GM21825 (cell line): ENCODE measurements around the gene NXT1.

Experiments
- ATAC-seq: cut with Tn5 transposase; IDR thresholded peaks from one replicate; pipeline ENCODE4 v1.9.1; 2021; ENCODE audit warnings: mild to moderate bottlenecking, moderate library complexity; ENCODE audit not compliant: unreplicated experiment

NXT1 gene

GRCh38 chr20:23358923-23359593 is 8.5 kb downstream of the NXT1 start:
- no peak for ATAC-seq

DNA sequence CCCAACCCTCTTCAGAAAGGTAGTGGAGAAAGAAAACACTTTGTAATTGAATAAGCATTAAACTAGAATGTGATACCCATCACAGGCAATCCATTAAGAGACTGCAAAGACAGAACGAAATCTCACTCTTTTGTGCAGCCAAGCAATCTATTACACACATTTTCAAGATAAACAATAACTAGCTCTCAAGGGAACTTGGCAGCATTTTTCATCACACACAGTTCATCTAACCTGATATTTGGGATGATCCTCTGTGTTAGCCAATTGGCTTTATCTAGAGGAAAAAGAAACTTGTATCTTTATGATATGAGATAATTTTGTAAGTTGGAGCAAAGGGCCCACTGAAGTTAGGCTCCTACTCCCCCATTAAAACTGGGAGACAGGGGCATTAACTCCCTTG is 9.9 kb downstream of the NXT1 start:
- no peak for ATAC-seq

GRCh38 chr20:23361119-23361475 is 10.5 kb downstream of the NXT1 start:
- ATAC-seq, result no peak

- ATAC-seq, result peak; percentile 66
Observed at GRCh38 chr20:23361476-23362391, 11.1 kb downstream of the NXT1 start, which contains the start of gene GZF1. GZF1 (plus strand) TSS chr20:23362182; CDS start chr20:23364384, 2,202 bp downstream.

DNA sequence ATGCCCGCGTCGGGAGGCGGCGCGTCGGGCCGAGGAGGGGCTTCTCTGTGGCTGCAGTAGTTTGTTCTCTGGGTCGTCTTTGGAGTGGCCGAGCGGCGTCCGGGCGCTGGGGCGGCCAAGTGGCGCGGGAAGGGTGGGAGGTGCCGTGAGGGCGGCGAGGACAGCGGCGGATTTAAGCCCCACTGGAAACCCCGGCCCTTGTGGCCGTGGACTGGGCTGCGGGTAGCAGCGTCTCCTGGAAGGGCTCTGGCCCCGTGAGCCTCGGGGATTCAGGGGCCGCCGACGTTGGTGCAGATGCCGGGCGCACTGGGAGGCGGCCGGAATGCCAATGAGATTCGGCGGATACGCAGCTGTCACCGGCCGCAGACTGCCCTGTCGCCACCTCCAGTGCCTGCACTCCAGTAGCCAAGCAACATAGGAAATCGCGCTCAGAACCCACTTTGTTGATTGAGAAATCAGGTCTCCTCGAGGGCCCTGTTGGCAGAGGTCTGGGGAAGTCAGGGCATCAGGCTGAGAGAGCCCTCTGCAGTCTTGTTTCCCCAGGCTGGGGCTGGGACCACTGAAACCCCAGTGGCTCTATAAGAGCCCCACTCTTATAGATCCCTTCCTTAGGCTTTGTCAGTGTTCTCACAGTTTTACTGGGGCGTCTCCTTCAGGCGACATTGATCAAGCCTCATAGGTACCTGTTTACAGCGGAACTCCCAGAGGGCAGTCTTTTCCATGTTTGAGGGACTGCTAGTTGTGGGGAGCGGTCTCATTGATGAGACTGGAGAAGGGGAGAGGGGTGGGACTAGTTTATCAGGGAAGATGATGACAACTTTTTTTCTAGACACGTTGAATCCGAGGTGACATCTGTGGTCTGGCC is 12.0 kb downstream of the NXT1 start:
- ATAC-seq, result peak; percentile 5

DNA sequence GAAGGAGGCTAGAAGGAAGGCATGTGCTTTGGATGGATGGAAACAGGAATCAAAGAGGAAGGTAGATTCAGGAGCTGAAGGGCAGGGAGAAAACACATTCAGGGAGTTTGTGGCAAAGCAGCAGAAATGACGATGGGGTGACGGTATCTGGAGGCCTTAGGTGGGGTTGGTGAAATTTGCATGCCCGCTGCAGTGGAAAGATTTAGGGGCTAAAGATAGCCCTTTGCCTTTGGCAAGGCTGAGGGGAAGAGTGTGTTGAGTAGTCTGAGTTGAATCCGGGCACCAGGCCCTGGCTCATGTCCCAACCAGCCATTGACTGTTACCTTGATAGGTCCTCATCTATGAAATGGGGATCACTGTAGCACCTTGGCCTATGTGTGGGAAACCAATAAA is 12.7 kb downstream of the NXT1 start:
- ATAC-seq, result no peak

DNA sequence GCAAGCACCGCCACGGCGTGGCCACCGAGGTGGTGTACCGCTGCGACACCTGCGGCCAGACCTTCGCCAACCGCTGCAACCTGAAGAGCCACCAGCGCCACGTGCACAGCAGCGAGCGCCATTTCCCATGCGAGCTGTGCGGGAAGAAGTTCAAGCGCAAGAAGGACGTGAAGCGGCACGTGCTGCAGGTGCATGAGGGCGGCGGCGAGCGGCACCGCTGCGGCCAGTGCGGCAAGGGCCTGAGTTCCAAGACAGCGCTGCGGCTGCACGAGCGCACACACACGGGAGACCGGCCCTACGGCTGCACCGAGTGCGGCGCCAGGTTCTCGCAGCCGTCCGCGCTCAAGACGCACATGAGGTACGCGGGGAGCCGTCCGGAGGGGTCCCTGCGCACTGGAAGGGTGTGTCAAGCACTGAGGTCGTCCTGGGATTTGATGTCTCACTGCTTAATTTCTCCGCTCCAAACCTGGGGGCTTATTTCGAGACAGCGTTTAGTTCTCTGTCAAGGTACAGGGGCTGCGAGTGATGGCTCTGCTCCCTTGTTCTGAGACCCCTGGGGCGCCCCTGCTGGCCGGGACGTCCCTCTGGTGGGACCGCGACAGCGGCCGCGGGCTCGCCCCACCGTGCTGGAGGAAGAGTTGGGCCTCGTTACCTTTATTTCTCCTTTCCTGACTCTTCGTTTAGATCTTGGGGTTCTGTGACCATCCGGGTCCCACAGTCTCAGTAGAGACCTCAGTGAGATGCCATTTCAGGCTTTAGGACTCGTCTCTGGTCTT is 15.0 kb downstream of the NXT1 start:
- ATAC-seq, result no peak

DNA sequence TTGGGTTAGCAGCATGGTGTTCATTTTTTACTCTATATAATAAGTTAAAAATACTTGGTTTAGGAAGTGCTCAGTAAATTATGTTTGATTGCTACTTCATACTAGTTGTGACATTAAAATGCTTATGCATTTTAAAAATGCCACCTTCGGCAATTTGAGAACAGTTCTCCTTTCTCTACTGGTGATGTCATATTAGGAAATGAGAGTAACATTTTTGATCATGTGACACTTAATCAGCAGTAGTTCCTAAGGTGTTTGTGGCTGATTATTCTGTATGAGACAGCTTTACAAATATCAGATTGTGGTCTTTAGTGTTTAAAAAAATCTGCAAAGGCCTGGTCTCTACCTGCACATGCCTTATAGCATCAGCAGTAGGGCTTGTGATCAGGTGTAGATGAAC is 15.8 kb downstream of the NXT1 start:
- ATAC-seq, result no peak

DNA sequence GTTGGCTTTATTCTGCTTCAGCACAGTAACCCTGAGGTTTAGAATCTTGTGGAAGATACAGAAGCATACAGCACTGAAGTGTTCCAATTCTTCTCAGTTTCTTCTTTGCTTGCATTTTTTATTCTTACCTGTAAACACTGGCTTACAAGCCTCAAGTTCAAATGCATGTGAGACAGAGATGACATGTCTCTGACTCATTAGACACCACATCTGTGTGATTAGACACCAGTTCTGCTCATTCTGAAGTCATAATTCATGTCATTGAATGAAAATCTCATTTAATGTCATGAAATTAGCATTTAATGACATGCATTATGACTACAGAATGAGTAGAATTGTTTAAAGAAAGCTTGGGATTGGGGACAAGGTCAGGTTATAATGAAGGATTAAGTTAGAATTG is 17.2 kb downstream of the NXT1 start:
- ATAC-seq, result no peak

DNA sequence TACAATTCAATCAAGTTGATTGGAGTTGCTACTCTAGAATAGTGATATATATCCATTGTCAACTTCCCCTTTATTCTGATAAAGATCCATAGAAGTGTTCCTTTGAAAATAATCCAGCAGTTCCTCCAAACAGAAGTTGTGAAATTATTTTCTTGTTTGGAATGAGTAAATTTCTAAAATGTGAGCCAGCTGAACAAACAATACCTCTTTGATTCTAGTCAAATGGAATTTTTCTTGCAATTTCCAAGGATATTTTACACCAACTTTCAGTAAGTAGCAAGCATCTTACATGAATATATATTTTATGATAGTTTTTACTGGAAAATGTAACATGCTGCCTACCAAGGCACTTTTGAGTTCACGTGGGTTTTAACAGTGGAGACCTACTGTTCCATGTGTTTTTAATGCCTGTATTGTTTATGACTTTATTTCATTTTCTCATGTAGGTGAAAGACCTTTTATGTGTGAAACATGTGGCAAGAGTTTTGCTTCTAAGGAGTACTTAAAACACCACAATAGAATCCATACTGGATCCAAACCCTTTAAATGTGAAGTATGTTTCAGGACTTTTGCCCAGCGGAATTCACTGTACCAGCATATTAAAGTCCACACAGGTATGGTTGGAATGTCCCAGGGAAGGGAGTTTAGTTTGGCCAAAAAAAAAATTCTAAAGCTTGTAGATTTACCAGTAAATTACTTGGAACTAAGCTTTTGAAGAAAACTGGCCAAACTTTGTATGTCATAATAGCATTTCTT is 17.9 kb downstream of the NXT1 start:
- no peak for ATAC-seq

GRCh38 chr20:23369072-23369823 is 18.7 kb downstream of the NXT1 start:
- no peak for ATAC-seq

DNA sequence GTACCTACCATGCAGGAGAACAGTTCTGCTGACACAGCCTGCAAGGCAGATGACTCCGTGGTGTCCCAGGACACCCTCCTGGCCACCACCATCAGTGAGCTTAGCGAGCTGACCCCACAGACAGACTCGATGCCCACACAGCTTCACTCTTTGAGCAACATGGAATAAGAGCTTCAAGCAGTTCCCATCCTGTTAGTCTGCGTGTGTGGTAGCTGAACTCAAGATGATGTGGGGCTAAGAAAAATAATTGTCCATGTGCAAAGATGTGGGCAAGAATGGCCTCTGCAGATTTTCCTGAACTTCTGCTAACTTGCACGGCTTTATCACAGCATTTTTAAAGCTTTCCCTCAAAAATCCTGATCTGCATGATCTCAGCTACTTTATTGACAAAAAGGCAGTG is 19.7 kb downstream of the NXT1 start:
- no peak for ATAC-seq

- ATAC-seq, result no peak
Observed at GRCh38 chr20:23370873-23371272, 20.3 kb downstream of the NXT1 start.

DNA sequence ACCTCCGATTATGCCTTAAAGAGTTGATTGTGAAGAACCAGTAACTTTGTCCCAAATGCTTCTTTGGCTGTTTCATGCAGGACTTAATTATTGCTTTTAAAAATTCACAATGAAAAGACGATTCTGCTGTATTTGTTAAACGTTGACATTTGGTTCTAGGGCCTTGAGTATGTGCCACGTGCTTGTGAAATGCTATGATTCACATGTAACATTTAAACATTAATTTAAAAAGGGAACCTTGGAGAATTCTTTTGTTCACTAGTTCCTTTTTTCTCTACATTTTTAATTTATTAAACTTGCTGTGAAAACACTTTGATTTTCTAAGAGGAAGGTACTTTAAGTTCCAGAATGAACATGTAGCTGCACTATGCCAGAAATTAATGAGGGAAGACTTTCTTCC is 20.9 kb downstream of the NXT1 start:
- no peak for ATAC-seq

GRCh38 chr20:23374441-23374840 is 23.9 kb downstream of the NXT1 start:
- ATAC-seq, result no peak

- no peak for ATAC-seq
Observed at GRCh38 chr20:23375827-23376226, 25.2 kb downstream of the NXT1 start.

DNA sequence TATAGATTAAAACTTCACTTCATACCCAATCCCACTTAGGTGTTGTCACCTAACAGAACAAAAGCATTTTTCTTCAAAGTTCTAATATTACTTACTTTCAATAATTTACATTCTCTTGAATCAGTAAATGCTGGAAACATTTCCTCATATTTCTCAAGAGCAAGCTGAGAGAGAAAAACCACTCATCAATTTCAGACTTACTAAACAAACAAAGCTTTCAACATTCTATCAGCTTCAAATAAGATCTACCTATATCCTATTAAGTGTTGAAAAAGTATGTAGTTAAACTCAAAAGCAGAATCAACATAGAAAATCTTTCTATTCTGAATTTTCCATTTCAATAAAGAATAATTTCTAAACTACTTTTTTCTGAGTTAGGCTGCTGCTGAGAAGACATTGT is 29.2 kb downstream of the NXT1 start:
- ATAC-seq, result no peak

DNA sequence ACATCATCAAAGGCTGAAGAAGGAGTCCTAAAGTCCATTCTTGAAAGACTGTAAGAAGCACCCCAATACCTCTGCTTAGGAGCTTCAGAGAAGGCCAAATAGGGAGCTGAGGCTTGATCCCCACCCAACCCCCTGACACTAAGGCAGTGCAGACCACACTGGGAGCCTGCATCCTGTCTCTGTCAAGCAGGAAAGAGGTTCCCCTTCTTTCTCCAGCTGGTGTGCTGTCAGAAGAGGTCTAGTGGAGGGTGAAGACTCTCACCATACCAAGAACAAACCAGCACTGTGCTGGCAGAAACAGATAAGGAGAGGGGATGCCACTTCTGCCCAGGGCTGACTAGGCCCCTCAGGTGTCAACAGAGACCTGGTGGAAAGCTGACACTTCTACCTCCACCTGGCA is 31.3 kb downstream of the NXT1 start:
- ATAC-seq, result no peak
